Measurements from ENCODE around the gene STAT3.
"Not testable (repeated sequence)": the region's sequence is repeated elsewhere in the genome, so short reads cannot be mapped to it uniquely, and the experiment has no call there.

STAT3 gene

DNA sequence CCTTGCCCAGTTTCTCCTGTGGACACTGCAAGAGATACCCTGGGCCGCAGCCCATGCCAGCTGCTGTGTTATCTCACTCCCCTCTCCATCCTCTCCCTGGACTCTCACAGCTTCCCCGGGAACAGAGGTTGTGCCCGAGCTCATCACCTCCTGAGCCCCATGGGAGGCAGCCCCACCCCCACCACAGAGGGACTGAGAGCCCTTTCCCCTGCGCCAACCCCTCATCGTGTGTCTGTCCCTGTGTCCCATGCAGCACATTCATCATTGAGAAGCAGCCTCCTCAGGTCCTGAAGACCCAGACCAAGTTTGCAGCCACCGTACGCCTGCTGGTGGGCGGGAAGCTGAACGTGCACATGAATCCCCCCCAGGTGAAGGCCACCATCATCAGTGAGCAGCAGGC, 87.2 kb downstream of the STAT3 start:
- CTCF ChIA-PET, result interaction anchor here (1.1 kb wide), 1 partner anchor 9 kb away, joined by 3 read pairs; no protein-coding TSS in a partner anchor
- DNase-seq (ENCODE audit: extremely low spot score), result no peak
- POLR2A ChIA-PET, result interaction anchor here (1.0 to 1.3 kb wide), 3 partner anchors 25 to 281 kb away, joined by 3 read pairs; partner anchors contain the start of genes GHDC, NKIRAS2 and STAT5B
- TF ChIP-seq LEF1 (IDR thresholded peaks at IDR 0.05; ENCODE audit: borderline replicate concordance), result no peak
- TF ChIP-seq L3MBTL2 (conservative IDR thresholded peaks at IDR 0.05), result no peak
- no peak for TF ChIP-seq TARDBP (IDR thresholded peaks at IDR 0.05)
- no peak for TF ChIP-seq FOXK2 (IDR thresholded peaks at IDR 0.05)
- no peak for TF ChIP-seq FOXM1 (IDR thresholded peaks at IDR 0.05; ENCODE audit: borderline replicate concordance)
- TF ChIP-seq ZNF384 (IDR thresholded peaks at IDR 0.05), result no peak
- no peak for TF ChIP-seq HDGF (IDR thresholded peaks at IDR 0.05; ENCODE audit: borderline replicate concordance)
- TF ChIP-seq FOXA1 (IDR thresholded peaks at IDR 0.05), result no peak
- TF ChIP-seq ARNT (IDR thresholded peaks at IDR 0.05), result no peak
- TF ChIP-seq ELF4 (IDR thresholded peaks at IDR 0.05), result no peak
- TF ChIP-seq, protein P1, sequence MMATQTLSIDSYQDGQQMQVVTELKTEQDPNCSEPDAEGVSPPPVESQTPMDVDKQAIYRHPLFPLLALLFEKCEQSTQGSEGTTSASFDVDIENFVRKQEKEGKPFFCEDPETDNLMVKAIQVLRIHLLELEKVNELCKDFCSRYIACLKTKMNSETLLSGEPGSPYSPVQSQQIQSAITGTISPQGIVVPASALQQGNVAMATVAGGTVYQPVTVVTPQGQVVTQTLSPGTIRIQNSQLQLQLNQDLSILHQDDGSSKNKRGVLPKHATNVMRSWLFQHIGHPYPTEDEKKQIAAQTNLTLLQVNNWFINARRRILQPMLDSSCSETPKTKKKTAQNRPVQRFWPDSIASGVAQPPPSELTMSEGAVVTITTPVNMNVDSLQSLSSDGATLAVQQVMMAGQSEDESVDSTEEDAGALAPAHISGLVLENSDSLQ (IDR thresholded peaks at IDR 0.05), result no peak
- no peak for TF ChIP-seq SUZ12 (IDR thresholded peaks at IDR 0.05)
- TF ChIP-seq SP1 (IDR thresholded peaks at IDR 0.05), result no peak
- TF ChIP-seq NFRKB (IDR thresholded peaks at IDR 0.05), result no peak

DNA sequence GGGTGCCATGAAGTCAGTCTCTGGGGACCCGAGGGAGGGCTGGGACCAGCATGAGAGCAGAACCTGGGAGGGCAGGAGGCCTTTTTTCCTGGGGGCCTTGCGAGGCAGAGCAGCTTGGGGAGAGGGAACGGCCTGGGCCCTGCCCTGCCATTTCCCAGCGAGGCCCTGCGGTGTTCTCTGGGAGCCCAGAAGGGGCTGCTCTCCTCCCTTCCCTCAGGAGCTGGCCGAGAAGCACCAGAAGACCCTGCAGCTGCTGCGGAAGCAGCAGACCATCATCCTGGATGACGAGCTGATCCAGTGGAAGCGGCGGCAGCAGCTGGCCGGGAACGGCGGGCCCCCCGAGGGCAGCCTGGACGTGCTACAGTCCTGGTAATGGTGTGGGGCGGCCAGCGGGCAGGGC, 88.3 kb downstream of the STAT3 start:
- CTCF ChIA-PET; POLR2A ChIA-PET; DNase-seq (ENCODE audit: extremely low spot score): not testable (repeated sequence)

DNA sequence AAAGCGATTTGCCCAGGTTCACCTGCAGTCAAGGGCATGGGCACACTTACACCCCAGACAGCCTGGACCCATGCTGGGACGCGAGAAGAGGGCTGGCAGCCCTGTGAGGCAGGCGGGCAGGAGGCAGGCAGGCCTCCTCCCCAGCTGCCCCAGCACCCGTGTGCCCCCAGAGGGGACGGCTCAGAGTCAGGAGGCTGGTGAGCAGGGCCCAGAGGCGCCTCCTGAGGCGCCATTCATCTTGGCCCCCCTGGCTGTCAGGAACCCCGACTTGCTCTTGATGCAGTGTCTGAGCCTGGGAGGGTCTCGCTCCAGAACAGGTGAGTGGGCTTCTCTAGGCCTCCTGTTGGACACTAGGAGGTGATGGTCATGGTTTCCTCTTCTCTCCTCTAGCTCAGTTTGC, 88.9 kb downstream of the STAT3 start:
- DNase-seq (ENCODE audit: extremely low spot score); CTCF ChIA-PET; POLR2A ChIA-PET: not testable (repeated sequence)

DNA sequence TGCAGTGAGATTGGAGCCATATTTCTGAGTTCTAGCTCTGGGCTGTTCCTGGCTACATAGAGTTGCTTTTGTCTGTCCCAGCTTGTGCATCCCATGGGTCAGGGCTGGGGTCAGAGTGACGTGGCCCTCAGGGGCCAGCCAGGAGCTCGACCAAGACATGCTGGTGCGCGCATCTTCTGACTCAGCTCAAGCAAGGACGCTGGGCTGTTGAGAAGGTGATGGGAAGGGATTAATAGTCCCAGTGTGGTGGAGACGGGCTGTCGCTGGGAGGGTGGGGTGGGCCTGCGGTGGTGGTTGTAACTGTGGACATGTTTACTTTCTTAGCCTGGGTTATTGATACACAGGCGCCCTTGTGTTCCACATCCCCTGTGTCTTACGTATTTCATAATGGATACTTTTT, 90.5 kb downstream of the STAT3 start:
- CTCF ChIA-PET; POLR2A ChIA-PET; DNase-seq (ENCODE audit: extremely low spot score): not testable (repeated sequence)

DNA sequence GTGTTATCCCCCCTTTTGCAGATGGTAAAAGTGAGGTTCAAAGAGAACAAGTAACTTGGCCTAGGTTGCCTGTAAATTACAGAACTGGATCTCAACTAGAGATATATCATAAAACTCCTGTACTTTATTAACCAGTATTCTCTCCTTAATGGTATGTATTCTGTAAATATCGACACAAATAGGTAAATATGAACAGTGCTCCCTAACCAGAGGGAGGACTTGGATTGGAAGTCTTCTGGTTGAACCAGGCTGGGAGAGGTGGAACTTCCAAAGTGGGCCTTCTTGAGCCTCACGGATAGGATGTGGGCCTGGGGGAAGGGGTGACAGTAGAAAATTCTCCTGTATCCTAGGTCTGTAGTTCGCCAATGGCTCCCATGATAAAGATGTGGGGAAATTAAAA, 92.2 kb downstream of the STAT3 start:
- DNase-seq (ENCODE audit: extremely low spot score), result no peak
- ChIA-PET POLR2A (no interaction called here), CTCF (no interaction called here)
- TF ChIP-seq CTBP1 (IDR thresholded peaks at IDR 0.05; ENCODE audit: borderline replicate concordance), result no peak

DNA sequence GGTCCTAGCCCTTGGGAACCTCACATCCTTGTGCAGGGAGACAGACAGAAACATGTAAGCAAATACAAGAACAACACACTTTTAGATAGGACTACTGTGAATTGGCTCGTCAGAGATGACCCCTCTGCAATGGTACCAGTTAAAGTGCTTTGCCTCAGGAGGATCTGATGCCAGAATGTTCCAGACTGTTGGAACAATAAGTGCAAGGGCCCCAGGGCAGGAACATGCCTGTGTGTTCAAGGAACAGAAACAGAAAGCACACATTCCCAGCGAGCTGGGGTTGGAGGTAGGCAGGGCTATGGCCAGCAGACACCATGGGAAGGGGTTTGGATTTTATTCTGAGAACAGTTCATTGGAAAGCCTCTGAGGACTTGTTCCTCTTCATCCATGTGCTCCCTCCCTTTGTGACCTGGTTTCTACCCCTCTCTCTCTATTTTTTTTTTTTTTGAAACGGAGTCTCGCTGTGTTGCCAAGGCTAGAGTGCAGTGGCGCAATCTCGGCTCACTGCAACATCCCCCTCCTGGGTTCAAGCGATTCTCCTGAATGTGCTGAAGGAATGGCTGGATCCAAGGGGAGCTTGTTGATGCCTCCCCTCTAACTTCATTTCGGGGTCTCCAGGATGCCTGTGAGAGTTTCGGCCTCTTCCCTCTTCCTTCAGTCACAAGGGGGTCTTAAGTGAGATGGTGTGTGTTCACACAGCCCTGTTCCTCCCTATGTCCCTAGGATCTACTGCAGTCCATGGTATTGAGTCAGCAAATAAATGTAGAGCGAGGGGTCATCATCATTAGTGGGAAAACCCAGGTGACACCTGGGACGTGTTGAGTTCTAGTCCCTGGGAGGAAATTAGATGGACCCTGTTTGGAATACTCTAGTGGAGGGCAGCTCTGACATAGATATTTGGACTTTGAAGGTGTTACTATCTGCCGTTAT, 93.5 kb downstream of the STAT3 start:
- CTCF ChIA-PET, result interaction anchor here (0.6 to 0.8 kb wide), 2 partner anchors 543 to 1878 kb away, joined by 3 to 5 read pairs; no protein-coding TSS in a partner anchor
- no peak for DNase-seq (ENCODE audit: extremely low spot score)
- POLR2A ChIA-PET, result no interaction called here
- TF ChIP-seq SP1 (IDR thresholded peaks at IDR 0.05) (no peak), FOXM1 (IDR thresholded peaks at IDR 0.05; ENCODE audit: borderline replicate concordance) (no peak), ARNT (IDR thresholded peaks at IDR 0.05) (no peak), CTBP1 (IDR thresholded peaks at IDR 0.05; ENCODE audit: borderline replicate concordance) (no peak), SUZ12 (IDR thresholded peaks at IDR 0.05) (no peak), BHLHE40 (IDR thresholded peaks at IDR 0.05; ENCODE audit: borderline replicate concordance) (no peak), ZNF384 (IDR thresholded peaks at IDR 0.05) (no peak), FOXK2 (IDR thresholded peaks at IDR 0.05) (no peak), L3MBTL2 (conservative IDR thresholded peaks at IDR 0.05) (no peak), NFRKB (IDR thresholded peaks at IDR 0.05) (no peak), FOXA1 (IDR thresholded peaks at IDR 0.05) (no peak), ELF4 (IDR thresholded peaks at IDR 0.05) (no peak), LEF1 (IDR thresholded peaks at IDR 0.05; ENCODE audit: borderline replicate concordance) (no peak)

DNA sequence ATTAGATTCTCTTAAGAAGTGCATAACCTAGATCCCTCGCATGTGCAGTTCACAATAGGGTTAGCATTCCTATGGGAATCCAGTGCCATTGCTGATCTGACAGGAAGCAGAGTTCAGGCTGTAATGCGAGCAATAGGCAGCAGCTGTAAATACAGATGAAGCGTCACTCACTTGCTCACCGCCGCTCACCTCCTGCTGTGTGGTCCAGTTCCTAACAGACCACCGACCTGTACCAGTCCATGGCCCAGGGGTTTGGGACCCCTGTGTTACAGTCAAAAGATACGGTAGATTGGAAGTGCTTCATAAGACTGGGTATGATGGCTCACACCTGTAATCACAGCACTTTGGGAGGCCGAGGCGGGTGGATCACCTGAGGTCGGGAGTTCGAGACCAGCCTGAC, 97.1 kb downstream of the STAT3 start:
- DNase-seq (ENCODE audit: extremely low spot score), result no peak
- ChIA-PET POLR2A (no interaction called here), CTCF (interaction anchor here (0.9 kb wide), 1 partner anchor 69 kb away, joined by 3 read pairs; no protein-coding TSS in a partner anchor)
- TF ChIP-seq FOXA1 (IDR thresholded peaks at IDR 0.05) (no peak), TARDBP (IDR thresholded peaks at IDR 0.05) (no peak), LEF1 (IDR thresholded peaks at IDR 0.05; ENCODE audit: borderline replicate concordance) (no peak), CTBP1 (IDR thresholded peaks at IDR 0.05; ENCODE audit: borderline replicate concordance) (no peak), ELF4 (IDR thresholded peaks at IDR 0.05) (no peak), FOXK2 (IDR thresholded peaks at IDR 0.05) (no peak), SP1 (IDR thresholded peaks at IDR 0.05) (no peak), FOXM1 (IDR thresholded peaks at IDR 0.05; ENCODE audit: borderline replicate concordance) (no peak), SUZ12 (IDR thresholded peaks at IDR 0.05) (no peak)

DNA sequence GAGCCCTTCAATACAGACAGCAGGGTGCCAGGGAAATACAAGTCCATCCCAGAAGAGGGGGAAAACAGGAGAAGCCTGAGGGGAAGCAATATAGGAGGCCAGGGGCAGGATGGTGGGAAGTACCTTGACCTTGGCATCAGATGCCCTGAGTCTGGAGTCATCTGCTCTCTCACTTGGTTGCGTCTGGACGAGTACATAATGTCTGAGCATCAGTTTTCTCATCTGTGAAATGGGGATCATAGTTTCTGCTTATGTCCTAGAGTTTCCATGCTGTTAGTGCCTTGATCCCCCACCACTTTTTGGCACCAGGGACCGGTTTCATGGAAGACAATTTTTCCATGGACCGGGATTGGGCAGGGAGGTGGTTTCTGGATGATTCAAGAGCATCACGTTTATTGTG, 97.7 kb downstream of the STAT3 start:
- CTCF ChIA-PET, result no interaction called here

More for the DNA sequence above, 97.7 kb downstream of the STAT3 start:
- TF ChIP-seq LEF1 (IDR thresholded peaks at IDR 0.05; ENCODE audit: borderline replicate concordance) (no peak), FOXK2 (IDR thresholded peaks at IDR 0.05) (no peak), ELF4 (IDR thresholded peaks at IDR 0.05) (no peak), FOXA1 (IDR thresholded peaks at IDR 0.05) (no peak), TARDBP (IDR thresholded peaks at IDR 0.05) (no peak), BHLHE40 (IDR thresholded peaks at IDR 0.05; ENCODE audit: borderline replicate concordance) (no peak), NFRKB (IDR thresholded peaks at IDR 0.05) (no peak), ZNF384 (IDR thresholded peaks at IDR 0.05) (no peak), SUZ12 (IDR thresholded peaks at IDR 0.05) (no peak), SP1 (IDR thresholded peaks at IDR 0.05) (no peak), L3MBTL2 (conservative IDR thresholded peaks at IDR 0.05) (no peak), HDGF (IDR thresholded peaks at IDR 0.05; ENCODE audit: borderline replicate concordance) (no peak), FOXM1 (IDR thresholded peaks at IDR 0.05; ENCODE audit: borderline replicate concordance) (no peak), CTBP1 (IDR thresholded peaks at IDR 0.05; ENCODE audit: borderline replicate concordance) (no peak), ARNT (IDR thresholded peaks at IDR 0.05) (no peak)
- TF ChIP-seq, protein P1 (IDR thresholded peaks at IDR 0.05), result no peak
- DNase-seq (ENCODE audit: extremely low spot score), result no peak
- POLR2A ChIA-PET, result no interaction called here

Data from HEK293T (cell line).